Thyroid gland (tissue), 4 donors: ENCODE measurements around the gene SNRPA1.

Experiments used
- POLR2A ChIP-seq, 2 donors: fragments of 450-650 bp; IDR thresholded peaks; one replicate each; pipeline ENCODE4 v1.6.1; 2017; ENCODE audit warnings: antibody characterized with exemption in 2 of 2, mild to moderate bottlenecking in 2 of 2, moderate library complexity in 1 of 2
- TF ChIP-seq, protein P1 (sequence below), 6 experiments: fragments of 200-600 bp in 3 of 6; fragments of 450-650 bp in 3 of 6; sonication (generic) in 3 of 6; IDR thresholded peaks; one replicate each; pipeline ENCODE4 v1.5.1; 2016 to 2019; ENCODE audit warnings: antibody characterized with exemption in 6 of 6, mild to moderate bottlenecking in 2 of 6, inconsistent platforms in 1 of 6, moderate library complexity in 1 of 6

DNA sequence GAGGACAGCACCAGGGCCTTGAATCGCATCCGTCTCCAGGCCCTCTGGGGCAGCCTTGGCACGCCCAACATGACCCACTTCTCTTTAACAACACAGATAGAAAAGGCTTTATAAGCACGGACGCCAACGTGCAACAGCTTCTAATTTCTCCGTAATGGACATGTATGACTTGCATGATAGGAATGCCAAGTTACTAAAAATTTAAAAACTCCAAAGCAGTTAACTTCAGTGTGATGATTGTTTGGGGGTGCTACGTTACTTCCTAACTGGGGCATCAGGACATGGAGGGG is 30.9 kb upstream of the SNRPA1 start:
- TF ChIP-seq, protein P1, sequence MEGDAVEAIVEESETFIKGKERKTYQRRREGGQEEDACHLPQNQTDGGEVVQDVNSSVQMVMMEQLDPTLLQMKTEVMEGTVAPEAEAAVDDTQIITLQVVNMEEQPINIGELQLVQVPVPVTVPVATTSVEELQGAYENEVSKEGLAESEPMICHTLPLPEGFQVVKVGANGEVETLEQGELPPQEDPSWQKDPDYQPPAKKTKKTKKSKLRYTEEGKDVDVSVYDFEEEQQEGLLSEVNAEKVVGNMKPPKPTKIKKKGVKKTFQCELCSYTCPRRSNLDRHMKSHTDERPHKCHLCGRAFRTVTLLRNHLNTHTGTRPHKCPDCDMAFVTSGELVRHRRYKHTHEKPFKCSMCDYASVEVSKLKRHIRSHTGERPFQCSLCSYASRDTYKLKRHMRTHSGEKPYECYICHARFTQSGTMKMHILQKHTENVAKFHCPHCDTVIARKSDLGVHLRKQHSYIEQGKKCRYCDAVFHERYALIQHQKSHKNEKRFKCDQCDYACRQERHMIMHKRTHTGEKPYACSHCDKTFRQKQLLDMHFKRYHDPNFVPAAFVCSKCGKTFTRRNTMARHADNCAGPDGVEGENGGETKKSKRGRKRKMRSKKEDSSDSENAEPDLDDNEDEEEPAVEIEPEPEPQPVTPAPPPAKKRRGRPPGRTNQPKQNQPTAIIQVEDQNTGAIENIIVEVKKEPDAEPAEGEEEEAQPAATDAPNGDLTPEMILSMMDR (IDR thresholded peaks at IDR 0.05): no peak
- no peak for TF ChIP-seq POLR2A (IDR thresholded peaks at IDR 0.05)
